Mesendoderm (in vitro differentiated cells): ENCODE data around the gene COG7.

Experiments used
- DNase-seq: peaks from one replicate; pipeline ENCODE4 v3.0.0; 2013
- H2AK5ac ChIP-seq: 2 replicates; pipeline ENCODE4 v1.6.1; 2013; ENCODE audit warnings: low read length, inconsistent platforms
- H2BK120ac ChIP-seq: 2 replicates; pipeline ENCODE4 v1.6.1; 2013; ENCODE audit warnings: low read depth, mild to moderate bottlenecking, low read length, moderate library complexity, mixed read lengths
- H2BK15ac ChIP-seq: replicated peaks from 2 replicates; pipeline ENCODE4 v1.6.1; 2013; ENCODE audit warnings: low read depth, mild to moderate bottlenecking, moderate library complexity
- H2BK5ac ChIP-seq: 2 replicates; pipeline ENCODE4 v1.6.1; 2013; ENCODE audit warnings: low read length, inconsistent platforms
- H3K18ac ChIP-seq: 2 replicates; pipeline ENCODE4 v1.6.1; 2013; ENCODE audit warnings: mild to moderate bottlenecking, low read length, mixed read lengths
- H3K23ac ChIP-seq: one replicate; pipeline ENCODE4 v1.6.1; 2013; ENCODE audit warnings: low read length
- H3K27ac ChIP-seq: 2 replicates; pipeline ENCODE4 v1.5.1; 2013; ENCODE audit warnings: low read depth, mild to moderate bottlenecking, inconsistent platforms, low read length, moderate library complexity
- H3K27me3 ChIP-seq: 2 replicates; pipeline ENCODE4 v1.6.1; 2013; ENCODE audit warnings: low read length, control low read depth, mild to moderate bottlenecking, inconsistent platforms; ENCODE audit not compliant: insufficient read depth, poor library complexity
- H3K36me3 ChIP-seq: 2 replicates; pipeline ENCODE4 v1.6.1; 2013; ENCODE audit warnings: low read length, inconsistent platforms; ENCODE audit not compliant: control insufficient read depth, insufficient read depth
- H3K4ac ChIP-seq: one replicate; pipeline ENCODE4 v1.6.1; 2013; ENCODE audit warnings: low read depth, mild to moderate bottlenecking, low read length, moderate library complexity
- H3K4me1 ChIP-seq: 2 replicates; pipeline ENCODE4 v1.6.1; 2013; ENCODE audit warnings: low read depth, low read length, inconsistent platforms; ENCODE audit not compliant: control insufficient read depth
- H3K4me2 ChIP-seq: 2 replicates; pipeline ENCODE4 v1.6.1; 2013; ENCODE audit warnings: low read length
- H3K4me3 ChIP-seq: 2 replicates; pipeline ENCODE4 v1.5.1; 2013; ENCODE audit warnings: mild to moderate bottlenecking, low read length
- H3K56ac ChIP-seq: one replicate; pipeline ENCODE4 v1.6.1; 2013; ENCODE audit warnings: low read length
- H3K79me1 ChIP-seq: 2 replicates; pipeline ENCODE4 v1.6.1; 2013; ENCODE audit warnings: low read length, inconsistent platforms
- H3K79me2 ChIP-seq: 2 replicates; pipeline ENCODE4 v1.6.1; 2013; ENCODE audit warnings: mild to moderate bottlenecking, low read length; ENCODE audit not compliant: control insufficient read depth, insufficient read depth
- H3K9ac ChIP-seq: 2 replicates; pipeline ENCODE4 v1.6.1; 2013; ENCODE audit warnings: low read length, inconsistent platforms
- H4K5ac ChIP-seq: one replicate; pipeline ENCODE4 v1.6.1; 2013; ENCODE audit warnings: low read length
- H4K8ac ChIP-seq: one replicate; pipeline ENCODE4 v1.6.1; 2013; ENCODE audit warnings: low read depth, mild to moderate bottlenecking, control low read depth, low read length, moderate library complexity
- WGBS: extraction: QIAGEN DNeasy Blood & Tissue Kit; methylation state at CpG from one replicate; pipeline ENCODE4 v1.1.7; 2013; ENCODE audit warnings: low lambda C conversion rate, missing lambda C conversion rate; ENCODE audit not compliant: insufficient coverage; ENCODE audit errors: extremely low coverage; 5-methylcytosine and 5-hydroxymethylcytosine counted together

COG7 gene

GRCh38 chr16:23408823-23409298 lies 44.1 kb downstream of the COG7 start:
- Histone ChIP-seq H3K79me1 (no peaks in the 10 kb centered on the region), H3K79me2 (no peaks in the 10 kb centered on the region), H3K4me2 (no peak overlapping the region), H2AK5ac (no peak overlapping the region), H3K9ac (no peak overlapping the region), H3K36me3 (no peaks in the 10 kb centered on the region), H3K18ac (no peak overlapping the region), H3K56ac (no peak overlapping the region), H2BK120ac (no peak overlapping the region), H3K27me3 (no peaks in the 10 kb centered on the region), H4K5ac (no peak overlapping the region), H3K23ac (no peak overlapping the region), H3K4ac (no peak overlapping the region), H3K4me3 (no peak overlapping the region), H4K8ac (no peak overlapping the region), H3K4me1 (no peaks in the 10 kb centered on the region), H2BK5ac (no peak overlapping the region), H2BK15ac (no peak overlapping the region), H3K27ac (no peak overlapping the region)
- no CpG with 5 or more reads among the region's 7 CpGs for WGBS
- peak; percentile 61 for DNase-seq

- Histone ChIP-seq H3K79me1 (no peaks in the 10 kb centered on the region), H3K4me3 (no peak overlapping the region), H4K5ac (no peak overlapping the region), H3K23ac (no peak overlapping the region), H4K8ac (no peak overlapping the region), H2AK5ac (no peak overlapping the region), H3K27me3 (no peaks in the 10 kb centered on the region), H3K4ac (no peak overlapping the region), H3K4me1 (no peaks in the 10 kb centered on the region), H3K36me3 (no peaks in the 10 kb centered on the region), H3K56ac (no peak overlapping the region), H3K9ac (no peak overlapping the region), H2BK15ac (no peak overlapping the region), H3K4me2 (no peak overlapping the region), H2BK5ac (no peak overlapping the region), H3K79me2 (no peaks in the 10 kb centered on the region), H3K27ac (no peak overlapping the region), H3K18ac (no peak overlapping the region), H2BK120ac (no peak overlapping the region)
- WGBS: no CpG with 5 or more reads among the region's 21 CpGs
- DNase-seq: no peak
Observed at GRCh38 chr16:23408242-23408822, 44.7 kb downstream of the COG7 start.

- Histone ChIP-seq H2BK15ac (no peak overlapping the region), H3K4me1 (no peaks in the 10 kb centered on the region), H3K4ac (no peak overlapping the region), H3K9ac (no peak overlapping the region), H3K27ac (no peak overlapping the region), H3K36me3 (no peaks in the 10 kb centered on the region), H4K5ac (no peak overlapping the region), H3K23ac (no peak overlapping the region), H2BK120ac (no peak overlapping the region), H2BK5ac (no peak overlapping the region), H3K79me1 (no peaks in the 10 kb centered on the region), H4K8ac (no peak overlapping the region), H3K56ac (no peak overlapping the region), H2AK5ac (no peak overlapping the region), H3K18ac (no peak overlapping the region), H3K79me2 (no peaks in the 10 kb centered on the region), H3K4me3 (no peak overlapping the region), H3K4me2 (no peak overlapping the region), H3K27me3 (no peaks in the 10 kb centered on the region)
- no CpG with 5 or more reads among the region's 9 CpGs for WGBS
- no peak for DNase-seq
Observed at GRCh38 chr16:23407436-23408127, 45.4 kb downstream of the COG7 start.

- no peak for DNase-seq
- Histone ChIP-seq H2AK5ac (no peak overlapping the region), H2BK15ac (no peak overlapping the region), H3K4ac (no peak overlapping the region), H3K36me3 (no peaks in the 10 kb centered on the region), H3K9ac (no peak overlapping the region), H3K27ac (no peak overlapping the region), H3K4me1 (no peaks in the 10 kb centered on the region), H3K27me3 (no peaks in the 10 kb centered on the region), H3K4me3 (no peak overlapping the region), H3K23ac (no peak overlapping the region), H3K4me2 (no peak overlapping the region), H3K18ac (no peak overlapping the region), H4K5ac (no peak overlapping the region), H2BK5ac (no peak overlapping the region), H3K79me1 (no peaks in the 10 kb centered on the region), H4K8ac (no peak overlapping the region), H3K79me2 (no peaks in the 10 kb centered on the region), H2BK120ac (no peak overlapping the region), H3K56ac (no peak overlapping the region)
- WGBS: no CpG with 5 or more reads among the region's 6 CpGs
Observed at GRCh38 chr16:23406546-23407240, 46.3 kb downstream of the COG7 start.

- WGBS: no CpG with 5 or more reads among the region's 2 CpGs
- no peaks in the 10 kb centered on the region for H3K79me1 ChIP-seq
- H3K27ac ChIP-seq: no peak overlapping the region
- H3K27me3 ChIP-seq: no peaks in the 10 kb centered on the region
- H3K9ac ChIP-seq: no peak overlapping the region
- H3K56ac ChIP-seq: no peak overlapping the region
- H3K23ac ChIP-seq: no peak overlapping the region
- H3K4me1 ChIP-seq: no peaks in the 10 kb centered on the region
- no peak overlapping the region for H2AK5ac ChIP-seq
- H2BK5ac ChIP-seq: no peak overlapping the region
- no peak overlapping the region for H3K4ac ChIP-seq
- H4K8ac ChIP-seq: no peak overlapping the region
- no peaks in the 10 kb centered on the region for H3K79me2 ChIP-seq
- no peak overlapping the region for H2BK15ac ChIP-seq
- no peak overlapping the region for H3K4me3 ChIP-seq
- H4K5ac ChIP-seq: no peak overlapping the region
- no peak overlapping the region for H2BK120ac ChIP-seq
- no peak overlapping the region for H3K18ac ChIP-seq
- no peaks in the 10 kb centered on the region for H3K36me3 ChIP-seq
- DNase-seq: no peak
- H3K4me2 ChIP-seq: no peak overlapping the region
Observed at GRCh38 chr16:23406024-23406423, 47.0 kb downstream of the COG7 start.
